ENCODE measurements around the gene ARHGEF9. TPM values are rescaled to one million over a fixed set of nuclear protein-coding genes. Genes with fewer than 3 reads are reported as not detected.
"Not testable (repeated sequence)": the region's sequence is repeated elsewhere in the genome, so short reads cannot be mapped to it uniquely, and the experiment has no call there.

The ARHGEF9 gene
- 52.3 and 53.2 TPM in 2 replicates for total RNA-seq (2013; cell fraction: nucleolus; rRNA removed)
- 9.5 and 11.4 TPM in 2 replicates for total RNA-seq (2014; rRNA removed)
- total RNA-seq (2014; rRNA removed; fragmentation: Illumina TruSeq; extraction: Trizol) = 12.9 and 13.0 TPM in 2 replicates
- total RNA-seq (2021) = 21.9 and 23.1 TPM in 2 replicates
- polyA plus RNA-seq (2011; ENCODE audit: low read depth) = 10.5 TPM
- polyA plus RNA-seq (2011; rRNA removed) = 25.2 and 25.6 TPM in 2 replicates
- polyA plus RNA-seq (2011; cell fraction: cytosol; rRNA removed) = 17.5 and 18.2 TPM in 2 replicates
- 45.5 and 45.7 TPM in 2 replicates for polyA plus RNA-seq (2011; cell fraction: nucleus; rRNA removed)
- polyA plus RNA-seq (2012) = 14.6 and 16.8 TPM in 2 replicates
- polyA plus RNA-seq (2014; fragmentation: Illumina TruSeq; extraction: Trizol) = 15.5 and 17.0 TPM in 2 replicates
- polyA plus RNA-seq (2014; fragmentation: Nextera tagmentation; extraction: Ambion mirVana) = 1 to 10 TPM; 3.2 to 4.2 TPM
- polyA plus RNA-seq (2014; rRNA removed) = 13.3 and 14.0 TPM in 2 replicates
- 10 to 100 TPM; 15.3 to 16.2 TPM for polyA plus RNA-seq (2016; fragmentation: Nextera tagmentation; extraction: Ambion mirVana)
- polyA minus RNA-seq (2011; rRNA and poly(A)+ RNA removed) = 24.6 and 31.1 TPM in 2 replicates
- 6.1 and 7.5 TPM in 2 replicates for polyA minus RNA-seq (2011; cell fraction: cytosol; rRNA and poly(A)+ RNA removed)
- polyA minus RNA-seq (2011; cell fraction: nucleus; rRNA and poly(A)+ RNA removed) = 24.9 and 38.7 TPM in 2 replicates
- percentile 58 among the genes with signal in this experiment for Bru-seq, nascent RNA
- BruChase-seq, experiment 1, labeled RNA remaining after a 6-hour chase = percentile 56 among the genes with signal in this experiment
- percentile 53 among the genes with signal in this experiment for BruChase-seq, experiment 2, labeled RNA remaining after a 2-hour chase
- long read RNA-seq, experiment 1, partial matches to known transcripts = 0 of 2 reads
- long read RNA-seq, experiment 1, other reads (novel, unspliced or antisense) = 2 of 2 reads
- long read RNA-seq, experiment 2, full-length matches to known transcripts = 6 of 25 reads
- long read RNA-seq, experiment 2, partial matches to known transcripts = 7 of 25 reads
- long read RNA-seq, experiment 2, other reads (novel, unspliced or antisense) = 12 of 25 reads

DNA sequence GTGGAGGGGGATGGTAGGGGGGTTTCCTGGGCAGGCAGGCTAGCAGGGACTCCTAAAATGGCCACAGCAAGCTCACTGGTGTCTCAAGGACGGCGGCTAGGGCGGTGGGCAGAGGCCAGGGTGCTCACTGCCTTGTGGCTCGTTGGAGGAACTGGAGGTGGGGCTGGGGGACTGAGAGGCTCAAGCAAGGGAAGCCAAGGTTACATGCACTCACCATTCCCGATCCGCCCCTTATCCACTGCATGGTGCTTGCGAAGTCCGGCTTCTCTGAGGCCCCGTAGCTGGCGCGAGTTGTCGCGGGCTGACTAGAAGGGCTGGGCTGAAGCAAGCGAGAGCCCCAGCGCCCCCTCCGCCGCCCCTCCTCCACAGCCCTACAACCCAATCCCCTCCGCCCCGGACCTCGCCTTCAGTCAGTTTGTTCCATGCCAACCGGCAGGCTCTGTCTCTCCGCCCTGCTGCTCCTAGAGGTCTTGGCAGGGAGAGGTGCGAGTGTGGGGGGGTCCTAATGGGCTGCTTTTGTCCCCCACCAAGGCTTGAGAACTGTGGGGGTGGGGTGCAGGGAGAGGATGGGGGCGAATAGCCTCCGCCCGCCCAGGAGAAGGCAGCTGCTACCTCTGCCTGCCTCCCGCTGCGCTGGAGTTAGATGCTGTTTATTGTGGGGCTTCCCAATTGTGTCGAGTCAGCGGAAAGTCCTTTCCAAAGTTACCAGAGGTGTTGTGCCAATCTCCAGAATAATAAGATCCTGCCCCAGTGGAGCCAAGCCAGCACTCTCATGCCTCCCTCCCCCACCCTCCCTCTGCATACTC is at the start of gene ARHGEF9:
Gene ARHGEF9 (minus strand): TSS at position 313 of the 806 bp plus-strand sequence. CDS start 69 bp downstream, at position 244.
- H3K27ac ChIP-seq (ENCODE audit: control insufficient read depth, insufficient read depth) = no peak within 1 kb of the TSS
- no peaks in the 10 kb centered on the region for H3K9me3 ChIP-seq (replicated peaks; ENCODE audit: control insufficient read depth, insufficient read depth, low read length)
- H3K27me3 ChIP-seq (replicated peaks in 1 of 2; ENCODE audit: control insufficient read depth in 2 of 2, insufficient read depth in 2 of 2, low read length in 1 of 2) = no peaks in the 10 kb centered on the region
- CTCF ChIA-PET = no interaction called here
- DNase-seq (ENCODE audit: low read depth, low spot score) (no peak), ATAC-seq (no peak), FAIRE-seq (no peak)
- RAD21 ChIA-PET (ENCODE audit: unreplicated experiment) = no interaction called here
- H4K20me1 ChIP-seq (ENCODE audit: control insufficient read depth, insufficient read depth) = no peaks in the 10 kb centered on the region
- SMC1A ChIA-PET (ENCODE audit: uncharacterized antibody, unreplicated experiment) = interaction anchor here (1.4 kb wide), 1 partner anchor 23 kb away, joined by 6 read pairs; no protein-coding TSS in a partner anchor
- no peaks in the 10 kb centered on the region for H3K4me1 ChIP-seq (ENCODE audit: control insufficient read depth, insufficient read depth, low read length)
- TF ChIP-seq IKZF2 (IDR thresholded peaks at IDR 0.05) (no peak), TBL1XR1 (IDR thresholded peaks at IDR 0.05; ENCODE audit: low read depth, low read length) (no peak), MEF2A (IDR thresholded peaks at IDR 0.05; ENCODE audit: insufficient read depth, low read depth, low read length) (no peak), TCF12 (IDR thresholded peaks at IDR 0.05; ENCODE audit: low read depth, low read length) (no peak), NFXL1 (IDR thresholded peaks at IDR 0.05; ENCODE audit: borderline replicate concordance) (no peak), BRCA1 (IDR thresholded peaks at IDR 0.05; ENCODE audit: low read depth, low read length) (no peak)
- TF ChIP-seq, protein P1, sequence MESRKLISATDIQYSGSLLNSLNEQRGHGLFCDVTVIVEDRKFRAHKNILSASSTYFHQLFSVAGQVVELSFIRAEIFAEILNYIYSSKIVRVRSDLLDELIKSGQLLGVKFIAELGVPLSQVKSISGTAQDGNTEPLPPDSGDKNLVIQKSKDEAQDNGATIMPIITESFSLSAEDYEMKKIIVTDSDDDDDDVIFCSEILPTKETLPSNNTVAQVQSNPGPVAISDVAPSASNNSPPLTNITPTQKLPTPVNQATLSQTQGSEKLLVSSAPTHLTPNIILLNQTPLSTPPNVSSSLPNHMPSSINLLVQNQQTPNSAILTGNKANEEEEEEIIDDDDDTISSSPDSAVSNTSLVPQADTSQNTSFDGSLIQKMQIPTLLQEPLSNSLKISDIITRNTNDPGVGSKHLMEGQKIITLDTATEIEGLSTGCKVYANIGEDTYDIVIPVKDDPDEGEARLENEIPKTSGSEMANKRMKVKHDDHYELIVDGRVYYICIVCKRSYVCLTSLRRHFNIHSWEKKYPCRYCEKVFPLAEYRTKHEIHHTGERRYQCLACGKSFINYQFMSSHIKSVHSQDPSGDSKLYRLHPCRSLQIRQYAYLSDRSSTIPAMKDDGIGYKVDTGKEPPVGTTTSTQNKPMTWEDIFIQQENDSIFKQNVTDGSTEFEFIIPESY (IDR thresholded peaks at IDR 0.05) = no peak
- no peaks in the 10 kb centered on the region for H3K79me2 ChIP-seq (ENCODE audit: control insufficient read depth, insufficient read depth, low read length)
- 0 out of 2 replicates have a peak within 1 kb of the TSS, but pooled peaks have one; percentile 8 for H2AFZ ChIP-seq (ENCODE audit: control insufficient read depth, low read depth, low read length)
- no peak within 1 kb of the TSS for H3K9ac ChIP-seq (ENCODE audit: control insufficient read depth, insufficient read depth, low read length)
- H3K36me3 ChIP-seq (ENCODE audit: control insufficient read depth in 2 of 2, insufficient read depth in 2 of 2, low read length in 1 of 2) = no peaks in the 10 kb centered on the region
- POLR2A ChIA-PET = no interaction called here
- intact Hi-C loops (cut with micrococcal nuclease; ENCODE audit: unreplicated experiment) = no loop called here
- in situ Hi-C loops (cut with MboI) = no loop called here
- no peak within 1 kb of the TSS for H3K4me2 ChIP-seq (ENCODE audit: control insufficient read depth, insufficient read depth)
- 50% methylated on average over 20 of the region's 30 CpGs for WGBS (ENCODE audit: insufficient coverage, insufficient replicate concordance, low lambda C conversion rate, missing lambda C conversion rate)
- BruUV-seq (replicated peaks) = no TSS peak
- no peak within 1 kb of the TSS for H3K4me3 ChIP-seq

DNA sequence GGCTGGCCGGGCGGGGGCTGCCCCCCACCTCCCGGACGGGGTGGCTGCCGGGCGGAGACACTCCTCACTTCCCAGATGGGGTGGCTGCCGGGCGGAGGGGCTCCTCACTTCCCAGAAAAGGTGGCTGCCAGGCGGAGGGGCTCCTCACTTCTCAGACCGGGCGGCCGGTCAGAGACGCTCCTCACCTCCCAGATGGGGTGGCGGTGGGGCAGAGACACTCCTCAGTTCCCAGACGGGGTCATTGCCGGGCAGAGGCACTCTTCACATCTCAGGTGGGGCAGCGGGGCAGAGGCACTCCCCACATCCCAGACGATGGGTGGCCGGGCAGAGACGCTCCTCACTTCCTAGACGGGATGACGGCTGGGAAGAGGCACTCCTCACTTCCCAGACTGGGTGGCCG is 40.4 kb upstream of the ARHGEF9 start:
- SMC1A ChIA-PET (ENCODE audit: uncharacterized antibody, unreplicated experiment); intact Hi-C loops (cut with micrococcal nuclease; ENCODE audit: unreplicated experiment); ATAC-seq; H3K4me3 ChIP-seq; RAD21 ChIA-PET (ENCODE audit: unreplicated experiment); in situ Hi-C loops (cut with MboI); H2AFZ ChIP-seq (ENCODE audit: control insufficient read depth, low read depth, low read length); H3K9me3 ChIP-seq (replicated peaks; ENCODE audit: control insufficient read depth, insufficient read depth, low read length); H4K20me1 ChIP-seq (ENCODE audit: control insufficient read depth, insufficient read depth); H3K4me2 ChIP-seq (ENCODE audit: control insufficient read depth, insufficient read depth); H3K27ac ChIP-seq (ENCODE audit: control insufficient read depth, insufficient read depth); H3K4me1 ChIP-seq (ENCODE audit: control insufficient read depth, insufficient read depth, low read length); H3K36me3 ChIP-seq (ENCODE audit: control insufficient read depth in 2 of 2, insufficient read depth in 2 of 2, low read length in 1 of 2); H3K27me3 ChIP-seq (replicated peaks in 1 of 2; ENCODE audit: control insufficient read depth in 2 of 2, insufficient read depth in 2 of 2, low read length in 1 of 2); BruUV-seq (replicated peaks); H3K9ac ChIP-seq (ENCODE audit: control insufficient read depth, insufficient read depth, low read length); FAIRE-seq; POLR2A ChIA-PET; DNase-seq (ENCODE audit: low read depth, low spot score); H3K79me2 ChIP-seq (ENCODE audit: control insufficient read depth, insufficient read depth, low read length); CTCF ChIA-PET: not testable (repeated sequence)
- WGBS (ENCODE audit: insufficient coverage, insufficient replicate concordance, low lambda C conversion rate, missing lambda C conversion rate) = 60% methylated on average over 23 of the region's 23 CpGs
